Right kidney (tissue), 1 donor: Measurements from ENCODE around the gene GPR162.
"Not testable (repeated sequence)": the region's sequence is repeated elsewhere in the genome, so short reads cannot be mapped to it uniquely, and the experiment has no call there.

Source experiments
- DNase-seq: peaks from one replicate; pipeline ENCODE4 v3.0.0-alpha.2; 2016

GPR162 gene

GRCh38 chr12:6854036-6854435, 32.4 kb downstream of the GPR162 start:
- no peak for DNase-seq

DNA sequence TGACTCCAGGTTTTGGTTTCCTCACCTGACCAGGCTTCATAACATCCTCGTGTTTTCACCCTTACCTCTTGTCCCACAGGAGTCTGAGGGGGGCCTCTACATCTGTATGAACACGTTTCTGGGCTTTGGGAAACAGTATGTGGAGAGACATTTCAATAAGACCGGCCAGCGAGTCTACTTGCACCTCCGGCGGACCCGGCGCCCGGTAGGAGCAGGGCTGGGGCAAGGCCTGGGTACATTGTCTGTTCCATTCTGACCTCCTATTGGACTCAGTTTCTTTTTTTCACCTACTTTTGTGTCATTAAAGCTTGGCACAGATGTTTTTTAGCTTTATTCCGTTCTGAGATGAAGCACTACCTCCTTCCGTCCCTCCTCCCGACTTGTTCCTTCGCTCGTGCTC, 33.7 kb downstream of the GPR162 start:
- no peak for DNase-seq

DNA sequence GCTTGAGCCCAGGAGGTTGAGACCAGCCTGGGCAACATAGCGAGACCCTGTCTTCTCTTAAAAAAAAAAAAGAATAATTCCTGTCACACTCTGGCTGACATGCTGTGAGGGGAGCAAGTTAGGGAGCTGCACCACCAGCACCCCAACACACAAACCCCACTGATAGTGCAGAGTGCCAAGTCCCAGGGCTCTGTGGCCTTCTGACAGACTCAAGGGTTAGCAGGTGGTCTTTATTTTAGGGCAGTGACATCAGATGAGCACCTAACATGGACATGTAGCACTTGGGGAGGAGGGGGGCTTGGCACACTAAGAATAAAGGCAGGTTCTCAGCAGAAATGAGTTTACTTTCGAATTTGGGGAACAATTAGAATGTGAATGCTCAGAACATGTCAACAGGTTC, 37.2 kb downstream of the GPR162 start:
- DNase-seq = no peak

DNA sequence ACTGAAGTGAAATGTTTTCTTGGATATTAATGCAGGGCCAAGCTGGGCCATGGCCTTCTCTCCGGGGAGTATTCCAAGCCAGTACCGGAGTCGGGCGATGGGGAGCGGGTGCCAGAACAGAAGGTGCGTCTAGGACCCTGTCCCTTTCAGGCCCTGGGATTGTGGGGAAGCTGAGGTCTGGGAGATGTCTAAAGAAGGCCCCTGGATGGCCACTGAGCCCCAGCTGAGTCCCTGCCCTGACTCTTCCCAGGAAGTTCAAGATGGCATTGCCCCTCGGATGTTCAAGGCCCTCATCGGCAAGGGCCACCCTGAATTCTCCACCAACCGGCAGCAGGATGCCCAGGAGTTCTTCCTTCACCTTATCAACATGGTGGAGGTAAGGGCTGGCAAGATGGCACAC, 38.5 kb downstream of the GPR162 start:
- no peak for DNase-seq

- DNase-seq = no peak
Measured at GRCh38 chr12:6860942-6861341, 39.3 kb downstream of the GPR162 start.

DNA sequence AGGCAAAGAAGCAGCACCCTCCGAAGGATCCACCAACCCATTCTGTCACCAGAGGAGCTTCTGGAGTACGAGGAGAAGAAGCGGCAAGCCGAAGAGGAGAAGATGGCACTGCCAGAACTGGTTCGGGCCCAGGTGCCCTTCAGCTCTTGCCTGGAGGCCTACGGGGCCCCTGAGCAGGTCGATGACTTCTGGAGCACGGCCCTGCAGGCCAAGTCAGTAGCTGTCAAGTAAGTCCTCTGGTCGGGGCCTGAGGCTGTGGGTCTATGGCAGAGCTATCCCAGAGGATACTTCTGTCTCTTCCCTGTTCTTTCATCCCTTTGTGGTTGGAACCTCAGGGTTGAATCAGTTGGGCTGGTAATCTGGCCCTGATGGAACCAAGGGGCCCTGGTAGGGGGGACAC, 39.8 kb downstream of the GPR162 start:
- no peak for DNase-seq

- DNase-seq = no peak
Measured at GRCh38 chr12:6863033-6863432, 41.4 kb downstream of the GPR162 start.

- no peak for DNase-seq
Measured at GRCh38 chr12:6863586-6864321, 42.1 kb downstream of the GPR162 start.

DNA sequence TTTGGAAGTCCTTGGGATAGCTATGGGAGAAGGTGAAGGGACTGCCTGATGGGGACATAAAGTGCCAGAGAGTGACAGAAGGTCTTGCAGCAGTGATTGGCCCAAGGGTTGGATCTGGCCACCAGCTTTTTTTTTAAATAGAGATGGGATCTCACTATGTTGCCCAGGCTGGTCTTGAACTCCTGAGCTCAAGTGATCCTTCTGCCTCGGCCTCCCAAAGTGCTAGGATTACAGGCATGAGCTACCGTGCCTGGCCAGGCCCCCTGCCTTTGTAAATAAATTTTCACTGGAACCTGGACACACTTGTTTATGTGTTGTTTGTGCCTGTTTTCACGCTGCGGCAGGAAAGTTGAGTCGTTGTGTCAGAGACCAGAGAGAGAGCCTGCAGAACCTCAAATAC, 43.7 kb downstream of the GPR162 start:
- DNase-seq = not testable (repeated sequence)

GRCh38 chr12:6866163-6866919, 44.7 kb downstream of the GPR162 start:
- no peak for DNase-seq

GRCh38 chr12:6866920-6867412, 45.3 kb downstream of the GPR162 start:
- DNase-seq = no peak

DNA sequence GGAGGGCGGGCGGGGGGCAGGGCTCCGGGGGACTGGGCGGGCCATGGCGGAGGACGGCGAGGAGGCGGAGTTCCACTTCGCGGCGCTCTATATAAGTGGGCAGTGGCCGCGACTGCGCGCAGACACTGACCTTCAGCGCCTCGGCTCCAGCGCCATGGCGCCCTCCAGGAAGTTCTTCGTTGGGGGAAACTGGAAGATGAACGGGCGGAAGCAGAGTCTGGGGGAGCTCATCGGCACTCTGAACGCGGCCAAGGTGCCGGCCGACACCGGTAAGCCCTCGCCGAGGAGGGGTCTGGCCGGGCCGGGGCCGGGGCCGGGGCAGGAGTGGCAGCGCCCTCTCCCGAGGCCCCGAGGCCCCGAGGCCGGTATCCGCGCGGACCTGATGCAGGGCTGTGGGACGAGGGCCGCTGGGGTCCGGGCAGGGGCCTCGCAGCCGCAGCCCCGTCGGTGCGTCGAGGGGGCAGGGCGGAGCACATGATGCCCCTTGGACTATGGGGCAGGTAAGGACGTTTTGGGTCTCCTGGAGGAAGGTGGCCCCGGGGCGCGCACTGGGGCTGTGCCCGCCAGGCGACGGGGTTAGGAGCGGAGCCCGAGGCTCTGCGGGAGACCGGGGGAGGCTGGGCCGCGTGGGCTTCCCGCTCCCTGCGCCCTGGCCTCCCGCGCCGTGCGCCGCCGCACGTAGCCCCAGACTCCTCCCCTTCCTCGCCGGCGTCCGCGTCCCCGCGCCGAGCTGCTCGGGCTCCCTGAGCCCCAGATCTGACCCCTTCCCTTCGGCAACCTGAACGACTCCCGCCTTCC, 46.0 kb downstream of the GPR162 start, which contains the start of gene TPI1:
TPI1 (plus strand) TSS at position 119 of the 798 bp plus-strand sequence; CDS start at position 155, 36 bp downstream.
- peak; percentile 81 for DNase-seq

DNA sequence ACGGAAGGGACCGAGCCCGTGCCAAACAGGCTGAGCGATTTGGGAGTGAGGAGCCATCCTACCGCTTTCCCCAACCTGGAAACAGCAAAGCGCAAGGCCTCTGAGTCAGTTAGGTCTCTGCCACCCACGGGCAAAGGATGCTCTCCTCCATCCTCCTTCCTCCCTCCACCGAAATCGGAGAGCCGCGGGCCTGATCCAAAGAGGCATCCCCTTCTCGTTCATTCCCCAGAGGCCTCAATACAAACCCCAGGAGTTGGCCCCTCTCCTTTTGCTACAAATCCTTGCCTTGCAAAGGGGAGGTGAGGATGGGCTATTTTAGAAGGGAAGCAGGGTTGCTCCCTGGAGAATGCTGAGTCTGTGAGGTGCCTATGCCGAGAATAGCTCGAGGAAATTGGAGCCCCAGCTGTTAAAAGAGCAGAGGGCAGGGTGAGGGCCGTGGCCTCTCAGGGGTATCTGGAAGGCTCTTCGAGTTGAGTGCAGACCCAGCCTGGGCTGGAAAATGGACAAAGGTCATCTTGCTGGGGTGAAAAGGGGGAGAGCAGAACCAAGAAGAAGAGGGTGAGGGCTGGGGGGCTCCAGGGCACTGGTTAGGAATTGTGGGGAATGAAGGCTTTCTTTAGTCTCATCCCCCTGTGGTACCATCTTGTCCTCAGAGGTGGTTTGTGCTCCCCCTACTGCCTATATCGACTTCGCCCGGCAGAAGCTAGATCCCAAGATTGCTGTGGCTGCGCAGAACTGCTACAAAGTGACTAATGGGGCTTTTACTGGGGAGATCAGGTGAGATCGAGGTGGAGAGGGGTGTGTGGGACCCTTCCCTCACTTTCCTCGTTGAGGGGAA, 46.8 kb downstream of the GPR162 start:
- DNase-seq = no peak

DNA sequence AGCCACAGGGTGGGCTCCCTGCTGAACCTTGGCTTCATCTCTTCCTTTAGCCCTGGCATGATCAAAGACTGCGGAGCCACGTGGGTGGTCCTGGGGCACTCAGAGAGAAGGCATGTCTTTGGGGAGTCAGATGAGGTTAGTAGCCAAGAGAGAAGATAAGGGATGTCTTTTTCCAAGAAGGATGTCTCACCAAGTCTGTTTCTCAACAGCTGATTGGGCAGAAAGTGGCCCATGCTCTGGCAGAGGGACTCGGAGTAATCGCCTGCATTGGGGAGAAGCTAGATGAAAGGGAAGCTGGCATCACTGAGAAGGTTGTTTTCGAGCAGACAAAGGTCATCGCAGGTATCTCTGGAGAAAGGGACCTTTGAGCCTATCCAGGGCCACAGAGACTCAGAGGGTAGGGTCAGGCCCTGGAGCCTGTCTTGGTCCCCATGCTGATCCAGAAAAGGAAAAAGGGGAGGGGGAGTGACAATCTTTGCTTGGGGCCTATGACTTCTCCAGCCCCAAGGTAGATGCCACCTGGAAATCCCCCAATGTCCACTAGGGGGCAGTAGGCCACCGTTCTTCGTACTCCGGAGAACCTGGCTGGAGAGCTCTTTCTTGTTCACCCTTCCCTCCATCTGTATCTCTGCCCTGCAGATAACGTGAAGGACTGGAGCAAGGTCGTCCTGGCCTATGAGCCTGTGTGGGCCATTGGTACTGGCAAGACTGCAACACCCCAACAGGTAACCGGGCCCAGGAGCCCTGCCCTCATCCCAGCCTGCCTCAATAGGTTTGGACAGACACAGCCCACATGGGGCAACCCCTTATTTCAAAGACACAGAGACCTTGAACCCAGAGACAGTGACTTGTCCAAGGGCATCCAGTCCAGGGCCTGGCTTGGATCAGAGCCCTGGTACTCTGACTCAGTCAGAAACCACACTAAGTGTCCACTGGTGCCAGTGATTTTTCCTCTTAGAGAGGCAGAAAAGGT, 47.7 kb downstream of the GPR162 start:
- DNase-seq = peak; percentile 58

GRCh38 chr12:6870304-6870703, 48.7 kb downstream of the GPR162 start:
- DNase-seq = not testable (repeated sequence)

- DNase-seq = no peak
Measured at GRCh38 chr12:6871052-6871957, 49.7 kb downstream of the GPR162 start.

DNA sequence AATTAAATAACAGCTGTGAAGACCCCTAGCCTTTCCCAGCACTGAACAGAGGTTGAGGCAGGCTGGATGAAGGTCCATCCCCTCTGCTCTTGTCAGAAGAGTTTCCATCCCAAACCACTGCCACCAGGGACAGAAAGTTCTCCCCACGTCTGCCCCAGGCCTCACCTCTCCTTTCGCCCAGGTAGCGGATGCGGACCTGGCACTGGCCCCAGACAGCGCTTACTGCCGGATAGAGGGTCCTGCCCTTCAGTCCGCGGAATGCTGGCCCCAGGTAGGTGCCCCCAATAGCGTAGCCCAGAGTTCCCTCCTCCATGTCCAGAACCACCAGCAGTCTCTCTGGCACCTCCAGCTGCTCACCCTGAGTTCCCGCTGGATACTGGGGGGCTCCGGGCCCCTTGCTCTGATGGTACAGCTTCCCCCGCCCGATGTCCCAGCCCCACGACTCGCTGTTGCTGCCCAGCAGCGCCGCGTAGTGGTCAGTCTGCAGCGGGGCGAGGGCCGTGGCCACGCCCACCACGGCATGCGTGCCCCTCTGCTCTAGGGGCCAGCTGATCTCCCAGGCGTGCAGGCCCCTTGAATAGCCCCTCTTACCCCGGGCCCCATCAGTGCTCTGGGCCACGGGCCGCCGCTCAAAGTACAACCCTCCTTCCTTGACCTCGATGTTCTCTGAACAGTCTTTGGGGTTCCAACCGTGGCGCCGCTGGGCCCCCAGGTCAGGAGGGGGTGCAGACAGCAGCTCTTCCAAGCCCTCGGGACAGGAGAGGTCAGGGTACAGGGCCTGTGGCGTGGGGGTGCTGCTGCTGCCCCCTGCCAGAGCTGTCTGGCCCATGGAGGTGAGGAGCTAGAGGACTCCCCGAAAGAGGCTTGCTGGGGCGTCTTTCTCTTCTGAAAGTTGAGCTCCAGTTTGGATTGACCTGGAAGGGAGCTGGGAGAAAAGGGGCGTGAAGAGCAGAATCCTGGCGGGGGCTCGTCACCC, 50.7 kb downstream of the GPR162 start:
- DNase-seq = peak; percentile 88
